ENCODE data around the gene F2.

DNA sequence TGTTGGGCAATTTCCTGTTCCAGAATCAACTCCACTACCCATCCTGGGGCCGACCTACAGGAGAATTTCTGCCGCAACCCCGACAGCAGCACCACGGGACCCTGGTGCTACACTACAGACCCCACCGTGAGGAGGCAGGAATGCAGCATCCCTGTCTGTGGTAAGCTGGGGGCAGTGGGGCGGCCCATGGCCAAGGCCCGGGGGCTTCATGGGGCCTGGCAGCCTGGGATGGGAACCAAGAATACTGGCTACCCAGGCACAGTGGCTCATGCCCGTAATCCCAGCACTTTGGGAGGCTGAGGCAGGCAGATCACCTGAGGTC is 4.3 kb downstream of the F2 start:
- TF ChIP-seq, protein P1, sequence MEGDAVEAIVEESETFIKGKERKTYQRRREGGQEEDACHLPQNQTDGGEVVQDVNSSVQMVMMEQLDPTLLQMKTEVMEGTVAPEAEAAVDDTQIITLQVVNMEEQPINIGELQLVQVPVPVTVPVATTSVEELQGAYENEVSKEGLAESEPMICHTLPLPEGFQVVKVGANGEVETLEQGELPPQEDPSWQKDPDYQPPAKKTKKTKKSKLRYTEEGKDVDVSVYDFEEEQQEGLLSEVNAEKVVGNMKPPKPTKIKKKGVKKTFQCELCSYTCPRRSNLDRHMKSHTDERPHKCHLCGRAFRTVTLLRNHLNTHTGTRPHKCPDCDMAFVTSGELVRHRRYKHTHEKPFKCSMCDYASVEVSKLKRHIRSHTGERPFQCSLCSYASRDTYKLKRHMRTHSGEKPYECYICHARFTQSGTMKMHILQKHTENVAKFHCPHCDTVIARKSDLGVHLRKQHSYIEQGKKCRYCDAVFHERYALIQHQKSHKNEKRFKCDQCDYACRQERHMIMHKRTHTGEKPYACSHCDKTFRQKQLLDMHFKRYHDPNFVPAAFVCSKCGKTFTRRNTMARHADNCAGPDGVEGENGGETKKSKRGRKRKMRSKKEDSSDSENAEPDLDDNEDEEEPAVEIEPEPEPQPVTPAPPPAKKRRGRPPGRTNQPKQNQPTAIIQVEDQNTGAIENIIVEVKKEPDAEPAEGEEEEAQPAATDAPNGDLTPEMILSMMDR (IDR thresholded peaks at IDR 0.05): no peak
- TF ChIP-seq EP300 (IDR thresholded peaks at IDR 0.05; ENCODE audit: low read depth) (no peak), POLR2A (IDR thresholded peaks at IDR 0.05) (no peak)

Measured in transverse colon (tissue), 3 donors.